Esophagus squamous epithelium (tissue), 5 donors: ENCODE data around the gene SCN5A. TPM values are rescaled to one million over a fixed set of nuclear protein-coding genes. Genes with fewer than 3 reads are reported as not detected.

ENCODE experiments used
- DNase-seq: peaks from one replicate; lab custom pipeline; 2025; lab: John Stamatoyannopoulos, UW
- H3K27ac ChIP-seq, 4 donors: fragments of 200-600 bp; sonication (generic); one replicate each; pipeline ENCODE4 v1.5.1; 2016 to 2019; ENCODE audit warnings: mild to moderate bottlenecking in 1 of 4
- H3K27me3 ChIP-seq, 4 donors: fragments of 200-600 bp; sonication (generic); 1 replicate in 3 of 4; 2 replicates in 1 of 4; pipeline versions ENCODE4 v1.5.1 to v1.6.0; 2017 to 2021; ENCODE audit warnings: antibody characterized with exemption in 1 of 4
- H3K36me3 ChIP-seq, 3 donors: fragments of 200-600 bp; sonication (generic); one replicate each; pipeline ENCODE4 v1.5.1; 2016 to 2019
- H3K4me1 ChIP-seq, 3 donors: fragments of 200-600 bp; sonication (generic); one replicate each; pipeline ENCODE4 v1.5.1; 2017 to 2019
- H3K4me3 ChIP-seq, 4 donors: fragments of 200-600 bp; sonication (generic); 1 replicate in 3 of 4; 2 replicates in 1 of 4; pipeline ENCODE4 v1.5.1; 2016 to 2019; ENCODE audit warnings: mild to moderate bottlenecking in 2 of 4, moderate library complexity in 1 of 4
- H3K9me3 ChIP-seq, 3 donors: fragments of 200-600 bp; sonication (generic); one replicate each; pipeline ENCODE4 v1.5.1; 2016 to 2019
- CTCF ChIP-seq, 6 experiments: fragments of 450-650 bp in 4 of 6; fragments of 200-600 bp in 2 of 6; sonication (generic) in 2 of 6; IDR thresholded peaks; one replicate each; pipeline ENCODE4 v1.5.1; 2016 to 2019; ENCODE audit warnings: antibody characterized with exemption in 6 of 6, mild to moderate bottlenecking in 4 of 6, moderate library complexity in 4 of 6
- POLR2A ChIP-seq, 4 donors: fragments of 450-650 bp; IDR thresholded peaks; one replicate each; pipeline ENCODE4 v1.6.1; 2017; ENCODE audit warnings: antibody characterized with exemption in 4 of 4, mild to moderate bottlenecking in 4 of 4, moderate library complexity in 3 of 4
- whole genome bisulfite sequencing, 2 donors: methylation state at CpG; one replicate each; pipeline ENCODE4 v1.1.5; 2018; 5-methylcytosine and 5-hydroxymethylcytosine counted together
- intact Hi-C: fragments of 100-400 bp; cut with DNase I; formaldehyde crosslinking; loops from one replicate; pipeline ENCODE4 v1.15.0; 2022
- total RNA-seq, 4 donors: library from RNA; depleted of rRNA; stranded (reverse); fragments of >200 nt; gene quantifications; one replicate each; pipeline ENCODE4 v1.1.0, GENCODE V29; 2016
- donor health status: DM: yes; HTN: yes; CAD: no.

SCN5A gene
- total RNA-seq, 4 donors from 2014 or later = 0.09 to 0.38 (median 0.18) TPM; not detected in 1

- Histone ChIP-seq H3K4me1 (no peaks in the 10 kb centered on the region), H3K4me3 (no peak overlapping the region), H3K36me3 (no peaks in the 10 kb centered on the region), H3K27me3 (no peaks in the 10 kb centered on the region), H3K9me3 (peaks cover 0 to 6% (median 0%) of the 10 kb centered on the region in 3 donors), H3K27ac (no peak overlapping the region)
- no peak for DNase-seq
- TF ChIP-seq CTCF (IDR thresholded peaks at IDR 0.05) (no peak), POLR2A (IDR thresholded peaks at IDR 0.05) (no peak)
- intact Hi-C loops = no loop called here
- 60 to 65% methylated on average over 1 to 2 of the region's 6 CpGs for WGBS, 2 donors
Observed at GRCh38 chr3:38555149-38555840, 94.2 kb downstream of the SCN5A start.

GRCh38 chr3:38554127-38554827 lies 95.2 kb downstream of the SCN5A start:
- TF ChIP-seq POLR2A (IDR thresholded peaks at IDR 0.05) = no peak
- no peak for TF ChIP-seq CTCF (IDR thresholded peaks at IDR 0.05)
- H3K4me3 ChIP-seq = no peak overlapping the region
- no peak overlapping the region for H3K27ac ChIP-seq
- H3K9me3 ChIP-seq = peaks cover 0 to 6% (median 0%) of the 10 kb centered on the region in 3 donors
- no peaks in the 10 kb centered on the region for H3K36me3 ChIP-seq
- H3K27me3 ChIP-seq = no peaks in the 10 kb centered on the region
- DNase-seq = no peak
- WGBS, 2 donors = 73 to 85% methylated on average over 7 to 8 of the region's 8 CpGs
- H3K4me1 ChIP-seq = no peaks in the 10 kb centered on the region
- intact Hi-C loops = no loop called here

GRCh38 chr3:38553071-38553470 lies 96.4 kb downstream of the SCN5A start:
- no peaks in the 10 kb centered on the region for H3K36me3 ChIP-seq
- no peak overlapping the region for H3K27ac ChIP-seq
- DNase-seq = no peak
- TF ChIP-seq POLR2A (IDR thresholded peaks at IDR 0.05) = no peak
- TF ChIP-seq CTCF (IDR thresholded peaks at IDR 0.05) = no peak
- H3K27me3 ChIP-seq = no peaks in the 10 kb centered on the region
- peaks cover 0 to 6% (median 0%) of the 10 kb centered on the region in 3 donors for H3K9me3 ChIP-seq
- H3K4me3 ChIP-seq = no peak overlapping the region
- intact Hi-C loops = no loop called here
- WGBS, 2 donors = 64 to 87% methylated on average over 2 of the region's 2 CpGs
- no peaks in the 10 kb centered on the region for H3K4me1 ChIP-seq

- H3K4me3 ChIP-seq = no peak overlapping the region
- no peaks in the 10 kb centered on the region for H3K4me1 ChIP-seq
- intact Hi-C loops = no loop called here
- H3K36me3 ChIP-seq = no peaks in the 10 kb centered on the region
- H3K27ac ChIP-seq = no peak overlapping the region
- no peaks in the 10 kb centered on the region for H3K27me3 ChIP-seq
- 65 to 77% methylated on average over 6 of the region's 6 CpGs for WGBS, 2 donors
- DNase-seq = no peak
- peaks cover 0 to 6% (median 0%) of the 10 kb centered on the region in 3 donors for H3K9me3 ChIP-seq
- TF ChIP-seq CTCF (IDR thresholded peaks at IDR 0.05) (no peak), POLR2A (IDR thresholded peaks at IDR 0.05) (no peak)
Observed at GRCh38 chr3:38552364-38552763, 97.1 kb downstream of the SCN5A start.
